Spleen (tissue), 11 donors: ENCODE data around the gene ABCG5. TPM values are rescaled to one million over a fixed set of nuclear protein-coding genes. Genes with fewer than 3 reads are reported as not detected.

ENCODE experiments used
- DNase-seq: peaks from one replicate; pipeline ENCODE4 v3.0.0-alpha.2; 2020
- H3K27ac ChIP-seq, 8 donors: fragments of 200-600 bp; sonication (generic) in 7 of 8; 1 replicate in 4 of 8; 2 replicates in 4 of 8; pipeline versions ENCODE4 v1.5.0 to v1.8.0; 2016 to 2021; ENCODE audit warnings: inconsistent platforms in 4 of 8, mild to moderate bottlenecking in 4 of 8, moderate library complexity in 1 of 8
- H3K27me3 ChIP-seq, 7 donors: fragments of 200-600 bp; sonication (generic) in 6 of 7; replicated peaks in 1 of 7; 1 replicate in 4 of 7; 2 replicates in 3 of 7; pipeline versions ENCODE4 v1.5.0 to v1.8.0; 2016 to 2021; ENCODE audit warnings: inconsistent platforms in 3 of 7, mild to moderate bottlenecking in 1 of 7
- H3K36me3 ChIP-seq, 6 donors: fragments of 200-600 bp; sonication (generic) in 5 of 6; 1 replicate in 4 of 6; 2 replicates in 2 of 6; pipeline versions ENCODE4 v1.5.0 to v1.8.0; 2016 to 2021; ENCODE audit warnings: inconsistent platforms in 2 of 6
- H3K4me1 ChIP-seq, 6 donors: fragments of 200-600 bp; sonication (generic) in 5 of 6; 1 replicate in 3 of 6; 2 replicates in 3 of 6; pipeline versions ENCODE4 v1.5.0 to v1.8.0; 2016 to 2021; ENCODE audit warnings: inconsistent platforms in 3 of 6
- H3K4me3 ChIP-seq, 8 donors: fragments of 200-600 bp; sonication (generic) in 7 of 8; 1 replicate in 4 of 8; 2 replicates in 4 of 8; pipeline versions ENCODE4 v1.5.0 to v1.8.0; 2016 to 2021; ENCODE audit warnings: inconsistent platforms in 4 of 8, mild to moderate bottlenecking in 4 of 8, moderate library complexity in 2 of 8
- H3K9me3 ChIP-seq, 8 donors: fragments of 200-600 bp; sonication (generic) in 7 of 8; 1 replicate in 4 of 8; 2 replicates in 4 of 8; pipeline versions ENCODE4 v1.5.0 to v1.8.0; 2016 to 2021; ENCODE audit warnings: inconsistent platforms in 4 of 8
- POLR2A ChIP-seq, 3 donors: fragments of 450-650 bp; IDR thresholded peaks; one replicate each; pipeline ENCODE4 v1.5.1; 2017; ENCODE audit warnings: antibody characterized with exemption in 3 of 3, mild to moderate bottlenecking in 1 of 3
- POLR2AphosphoS5 ChIP-seq, 3 donors: sonication (generic); formaldehyde crosslinking; IDR thresholded peaks; one replicate each; pipeline ENCODE4 v1.5.1; 2017; ENCODE audit warnings: antibody characterized with exemption in 3 of 3
- WGBS, 5 donors: extraction: QIAGEN DNeasy Blood & Tissue Kit in 3 of 5; methylation state at CpG; one replicate each; pipeline versions ENCODE4 v1.1.5 to v1.1.7; 2013 to 2018; 5-methylcytosine and 5-hydroxymethylcytosine counted together
- intact Hi-C: fragments of 100-400 bp; cut with DNase I; formaldehyde crosslinking; loops from one replicate; pipeline ENCODE4 v1.15.0; 2023; ENCODE audit warnings: low total_unique reads
- polyA plus RNA-seq, 3 donors: library from polyadenylated mRNA; stranded (reverse); fragments of 200-250 nt; gene quantifications; one replicate each; pipeline ENCODE4 v1.2.1, GENCODE V29; 2013
- total RNA-seq, 7 donors: library from RNA; depleted of rRNA in 3 of 7; stranded (reverse); fragments of >200 nt in 3 of 7; fragmentation: NEBNext Ultra II Directional in 4 of 7; extraction: Animal tissue kit (Norgen Biotek cat#: 25700) in 4 of 7; gene quantifications; one replicate each; pipeline versions ENCODE4 v1.1.0 to v1.2.1, GENCODE V29; 2016 to 2021
- TF ChIP-seq, protein P1 (sequence below), 11 experiments: fragments of 200-600 bp in 7 of 11; fragments of 450-650 bp in 4 of 11; sonication (generic) in 4 of 11; IDR thresholded peaks in 8 of 11; conservative IDR thresholded peaks in 3 of 11; 1 replicate in 7 of 11; 2 replicates in 4 of 11; pipeline versions ENCODE4 v1.4.0 to v1.8.0; 2016 to 2021; ENCODE audit warnings: antibody characterized with exemption in 11 of 11, inconsistent platforms in 4 of 11, mild to moderate bottlenecking in 1 of 11
- donor health status: healthy with polysubstance abuse.
- donor health status: DM: no; HTN: no; CAD: no; lungs with moderate emphysema.
- donor health status: DM: no; HTN: no; CAD: no.
- donor health status: Bipolar disorder and iron deficiency.
- donor health status: healthy.
- donor health status: DM: no; HTN: no; CAD: no.
- donor health status: DM: yes; HTN: yes; CAD: no.

Gene ABCG5
- total and polyA plus RNA-seq, 10 donors, result 0.05 to 0.37 (median 0.25) TPM; not detected in 6

GRCh38 chr2:43853141-43854081 is 14.8 kb upstream of the ABCG5 start:
- intact Hi-C loops, result no loop called here
- no peaks in the 10 kb centered on the region for H3K36me3 ChIP-seq
- H3K27ac ChIP-seq, result no peak overlapping the region
- H3K4me1 ChIP-seq, result no peaks in the 10 kb centered on the region
- peaks cover 0 to 69% (median 18%) of the 10 kb centered on the region in 7 donors for H3K27me3 ChIP-seq
- H3K9me3 ChIP-seq, result no peaks in the 10 kb centered on the region
- TF ChIP-seq POLR2A (IDR thresholded peaks at IDR 0.05) (no peak), POLR2AphosphoS5 (IDR thresholded peaks at IDR 0.05) (no peak)
- TF ChIP-seq, protein P1, sequence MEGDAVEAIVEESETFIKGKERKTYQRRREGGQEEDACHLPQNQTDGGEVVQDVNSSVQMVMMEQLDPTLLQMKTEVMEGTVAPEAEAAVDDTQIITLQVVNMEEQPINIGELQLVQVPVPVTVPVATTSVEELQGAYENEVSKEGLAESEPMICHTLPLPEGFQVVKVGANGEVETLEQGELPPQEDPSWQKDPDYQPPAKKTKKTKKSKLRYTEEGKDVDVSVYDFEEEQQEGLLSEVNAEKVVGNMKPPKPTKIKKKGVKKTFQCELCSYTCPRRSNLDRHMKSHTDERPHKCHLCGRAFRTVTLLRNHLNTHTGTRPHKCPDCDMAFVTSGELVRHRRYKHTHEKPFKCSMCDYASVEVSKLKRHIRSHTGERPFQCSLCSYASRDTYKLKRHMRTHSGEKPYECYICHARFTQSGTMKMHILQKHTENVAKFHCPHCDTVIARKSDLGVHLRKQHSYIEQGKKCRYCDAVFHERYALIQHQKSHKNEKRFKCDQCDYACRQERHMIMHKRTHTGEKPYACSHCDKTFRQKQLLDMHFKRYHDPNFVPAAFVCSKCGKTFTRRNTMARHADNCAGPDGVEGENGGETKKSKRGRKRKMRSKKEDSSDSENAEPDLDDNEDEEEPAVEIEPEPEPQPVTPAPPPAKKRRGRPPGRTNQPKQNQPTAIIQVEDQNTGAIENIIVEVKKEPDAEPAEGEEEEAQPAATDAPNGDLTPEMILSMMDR (IDR thresholded peaks at IDR 0.05 in 8 of 11, conservative IDR thresholded peaks at IDR 0.05 in 3 of 11), result no peak
- H3K4me3 ChIP-seq, result no peak overlapping the region
- peak; percentile 62 for DNase-seq
- 78 to 93% (median 85%) methylated on average over 9 to 10 of the region's 10 CpGs for WGBS, 5 donors

DNA sequence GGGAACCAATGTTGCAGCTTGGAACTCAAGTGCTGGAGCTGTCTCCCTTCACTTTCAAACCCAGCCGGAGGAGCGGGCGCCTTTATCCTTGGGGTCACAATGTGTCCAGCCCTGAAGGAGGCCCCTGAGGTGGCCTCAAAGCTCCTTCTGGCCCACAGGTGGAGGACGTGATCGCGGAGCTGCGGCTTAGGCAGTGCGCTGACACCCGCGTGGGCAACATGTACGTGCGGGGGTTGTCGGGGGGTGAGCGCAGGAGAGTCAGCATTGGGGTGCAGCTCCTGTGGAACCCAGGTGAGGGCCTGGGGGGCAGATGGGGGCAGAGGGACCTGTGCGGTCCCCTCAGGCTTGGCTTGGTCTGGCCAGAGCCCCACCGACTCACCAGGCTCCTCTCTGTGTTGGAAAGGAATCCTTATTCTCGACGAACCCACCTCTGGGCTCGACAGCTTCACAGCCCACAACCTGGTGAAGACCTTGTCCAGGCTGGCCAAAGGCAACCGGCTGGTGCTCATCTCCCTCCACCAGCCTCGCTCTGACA is 13.6 kb upstream of the ABCG5 start:
- intact Hi-C loops, result no loop called here
- 90 to 95% (median 92%) methylated on average over 9 to 21 of the region's 21 CpGs for WGBS, 5 donors
- no peak overlapping the region for H3K27ac ChIP-seq
- H3K36me3 ChIP-seq, result no peaks in the 10 kb centered on the region
- H3K4me1 ChIP-seq, result no peaks in the 10 kb centered on the region
- TF ChIP-seq POLR2AphosphoS5 (IDR thresholded peaks at IDR 0.05), result no peak
- no peak for TF ChIP-seq POLR2A (IDR thresholded peaks at IDR 0.05)
- TF ChIP-seq, protein P1 (IDR thresholded peaks at IDR 0.05 in 8 of 11, conservative IDR thresholded peaks at IDR 0.05 in 3 of 11), result no peak
- peak; percentile 38 for DNase-seq
- no peaks in the 10 kb centered on the region for H3K9me3 ChIP-seq
- peaks cover 0 to 61% (median 16%) of the 10 kb centered on the region in 7 donors for H3K27me3 ChIP-seq
- no peak overlapping the region for H3K4me3 ChIP-seq

- Histone ChIP-seq H3K4me3 (no peak overlapping the region), H3K36me3 (no peaks in the 10 kb centered on the region), H3K9me3 (no peaks in the 10 kb centered on the region), H3K27me3 (peaks cover 0 to 53% (median 16%) of the 10 kb centered on the region in 7 donors), H3K27ac (no peak overlapping the region), H3K4me1 (no peaks in the 10 kb centered on the region)
- WGBS, 5 donors, result 83 to 93% (median 90%) methylated on average over 6 to 20 of the region's 20 CpGs
- TF ChIP-seq POLR2AphosphoS5 (IDR thresholded peaks at IDR 0.05) (no peak), POLR2A (IDR thresholded peaks at IDR 0.05) (no peak)
- TF ChIP-seq, protein P1 (IDR thresholded peaks at IDR 0.05 in 8 of 11, conservative IDR thresholded peaks at IDR 0.05 in 3 of 11), result no peak
- intact Hi-C loops, result no loop called here
- peak; percentile 68 for DNase-seq
These were observed 12.7 kb upstream of the ABCG5 start for GRCh38 chr2:43851011-43851980.
